ENCODE results near the gene ZPBP.

DNA sequence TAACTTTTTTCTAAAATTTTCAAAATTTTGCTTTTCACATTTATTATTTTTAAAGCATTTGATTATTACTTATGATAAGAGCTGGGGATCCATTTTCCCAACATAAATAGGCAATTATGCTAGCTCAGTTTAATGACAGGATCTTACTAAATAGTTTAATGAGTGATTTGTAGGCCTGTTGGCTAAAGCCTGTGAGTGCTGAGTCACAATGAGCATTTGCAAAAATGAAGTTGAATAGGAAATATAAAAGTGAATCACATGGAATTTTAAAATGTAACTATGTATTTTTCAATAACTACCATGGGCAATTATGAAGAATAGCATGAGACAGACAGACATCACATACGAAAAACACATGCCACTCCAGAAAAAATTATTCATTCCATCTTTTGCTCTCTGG lies 45.1 kb upstream of the ZPBP start:
- TF ChIP-seq, protein P1, sequence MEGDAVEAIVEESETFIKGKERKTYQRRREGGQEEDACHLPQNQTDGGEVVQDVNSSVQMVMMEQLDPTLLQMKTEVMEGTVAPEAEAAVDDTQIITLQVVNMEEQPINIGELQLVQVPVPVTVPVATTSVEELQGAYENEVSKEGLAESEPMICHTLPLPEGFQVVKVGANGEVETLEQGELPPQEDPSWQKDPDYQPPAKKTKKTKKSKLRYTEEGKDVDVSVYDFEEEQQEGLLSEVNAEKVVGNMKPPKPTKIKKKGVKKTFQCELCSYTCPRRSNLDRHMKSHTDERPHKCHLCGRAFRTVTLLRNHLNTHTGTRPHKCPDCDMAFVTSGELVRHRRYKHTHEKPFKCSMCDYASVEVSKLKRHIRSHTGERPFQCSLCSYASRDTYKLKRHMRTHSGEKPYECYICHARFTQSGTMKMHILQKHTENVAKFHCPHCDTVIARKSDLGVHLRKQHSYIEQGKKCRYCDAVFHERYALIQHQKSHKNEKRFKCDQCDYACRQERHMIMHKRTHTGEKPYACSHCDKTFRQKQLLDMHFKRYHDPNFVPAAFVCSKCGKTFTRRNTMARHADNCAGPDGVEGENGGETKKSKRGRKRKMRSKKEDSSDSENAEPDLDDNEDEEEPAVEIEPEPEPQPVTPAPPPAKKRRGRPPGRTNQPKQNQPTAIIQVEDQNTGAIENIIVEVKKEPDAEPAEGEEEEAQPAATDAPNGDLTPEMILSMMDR (IDR thresholded peaks at IDR 0.05) = no peak
- no peak for TF ChIP-seq POLR2A (IDR thresholded peaks at IDR 0.05)
